ENCODE data around the gene SPACA9.

SPACA9 gene

GRCh38 chr9:132857031-132857430 lies 21.7 kb upstream of the SPACA9 start:
- H3K36me3 Mint-ChIP-seq, result no peaks in the 10 kb centered on the region
- no peaks in the 10 kb centered on the region for H3K4me1 Mint-ChIP-seq
- H3K27me3 Mint-ChIP-seq, result no peaks in the 10 kb centered on the region
- no peaks in the 10 kb centered on the region for H3K9me3 Mint-ChIP-seq
- no peak overlapping the region for H3K4me3 Mint-ChIP-seq
- no peak overlapping the region for H3K27ac Mint-ChIP-seq

- no peak overlapping the region for H3K4me3 Mint-ChIP-seq
- no peaks in the 10 kb centered on the region for H3K36me3 Mint-ChIP-seq
- no peaks in the 10 kb centered on the region for H3K27me3 Mint-ChIP-seq
- no peaks in the 10 kb centered on the region for H3K9me3 Mint-ChIP-seq
- no peak overlapping the region for H3K27ac Mint-ChIP-seq
- H3K4me1 Mint-ChIP-seq, result no peaks in the 10 kb centered on the region
These were observed 20.9 kb upstream of the SPACA9 start for GRCh38 chr9:132857616-132858342.

GRCh38 chr9:132858751-132859150 lies 19.9 kb upstream of the SPACA9 start:
- no peaks in the 10 kb centered on the region for H3K4me1 Mint-ChIP-seq
- no peaks in the 10 kb centered on the region for H3K27me3 Mint-ChIP-seq
- no peaks in the 10 kb centered on the region for H3K9me3 Mint-ChIP-seq
- H3K27ac Mint-ChIP-seq, result no peak overlapping the region
- no peaks in the 10 kb centered on the region for H3K36me3 Mint-ChIP-seq
- H3K4me3 Mint-ChIP-seq, result no peak overlapping the region

DNA sequence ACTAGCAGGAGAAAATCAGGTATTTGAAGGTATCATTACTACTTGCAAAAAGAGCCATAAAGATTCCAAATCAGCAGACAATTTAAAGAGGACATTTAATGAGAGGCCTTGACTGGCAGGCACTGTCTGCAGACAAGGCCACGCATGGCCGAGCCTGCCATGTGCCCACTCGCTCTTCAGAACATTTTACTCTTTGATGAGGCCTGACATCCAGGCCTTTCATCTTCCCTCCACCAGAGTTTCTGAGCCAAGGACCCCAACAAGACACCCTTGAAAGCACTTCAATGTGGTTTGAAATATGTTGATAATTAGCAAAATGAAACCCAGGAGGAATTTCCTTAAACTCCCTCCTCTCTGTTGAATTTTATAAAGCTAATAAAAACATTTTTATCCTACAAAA lies 17.0 kb upstream of the SPACA9 start:
- Mint-ChIP-seq H3K27me3 (no peaks in the 10 kb centered on the region), H3K27ac (peak overlapping the region; percentile 30), H3K4me3 (no peak overlapping the region), H3K36me3 (no peaks in the 10 kb centered on the region), H3K4me1 (no peaks in the 10 kb centered on the region), H3K9me3 (no peaks in the 10 kb centered on the region)

DNA sequence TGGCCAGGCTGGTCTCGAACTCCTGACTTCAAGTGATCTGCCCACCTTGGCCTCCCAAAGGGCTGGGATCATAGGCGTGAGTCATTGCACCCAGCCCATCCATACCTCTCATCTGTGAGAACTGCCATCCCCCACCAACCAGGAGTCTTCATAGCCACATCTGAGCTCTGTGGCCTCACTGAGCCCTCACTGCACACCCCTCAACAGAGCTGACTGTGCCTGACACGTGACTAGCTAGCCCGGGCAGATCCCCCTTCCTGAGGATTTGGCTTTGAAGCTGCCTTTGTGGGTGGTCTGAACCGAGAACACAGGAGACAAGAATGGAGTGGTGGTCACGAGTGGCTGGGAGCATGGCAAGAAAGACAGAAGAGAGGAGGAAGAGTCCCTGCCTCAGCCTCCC lies 16.2 kb upstream of the SPACA9 start:
- H3K4me1 Mint-ChIP-seq, result no peaks in the 10 kb centered on the region
- no peaks in the 10 kb centered on the region for H3K9me3 Mint-ChIP-seq
- H3K27me3 Mint-ChIP-seq, result no peaks in the 10 kb centered on the region
- H3K4me3 Mint-ChIP-seq, result no peak overlapping the region
- H3K36me3 Mint-ChIP-seq, result no peaks in the 10 kb centered on the region
- no peak overlapping the region for H3K27ac Mint-ChIP-seq

DNA sequence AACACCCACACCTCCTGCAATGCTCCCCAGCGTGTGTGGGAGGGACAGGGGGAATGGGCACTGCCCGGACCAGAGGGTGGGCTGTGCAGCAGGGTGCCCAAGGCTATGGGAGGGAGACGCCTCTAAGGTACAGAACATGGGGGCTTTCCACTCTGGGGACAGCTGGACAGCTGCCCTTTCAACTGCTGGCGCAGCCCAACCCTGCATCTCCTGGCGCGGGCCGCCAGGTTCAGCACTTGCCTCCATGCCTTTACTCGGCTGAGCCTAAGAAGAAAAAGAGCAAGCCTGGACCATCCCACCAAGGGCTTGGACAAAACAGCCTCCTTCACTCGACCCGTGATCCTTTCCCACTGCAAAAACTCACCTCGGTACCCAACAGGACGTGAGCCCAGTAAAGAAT lies 15.6 kb upstream of the SPACA9 start:
- Mint-ChIP-seq H3K27ac (no peak overlapping the region), H3K27me3 (no peaks in the 10 kb centered on the region), H3K4me1 (no peaks in the 10 kb centered on the region), H3K4me3 (no peak overlapping the region), H3K36me3 (no peaks in the 10 kb centered on the region), H3K9me3 (no peaks in the 10 kb centered on the region)

DNA sequence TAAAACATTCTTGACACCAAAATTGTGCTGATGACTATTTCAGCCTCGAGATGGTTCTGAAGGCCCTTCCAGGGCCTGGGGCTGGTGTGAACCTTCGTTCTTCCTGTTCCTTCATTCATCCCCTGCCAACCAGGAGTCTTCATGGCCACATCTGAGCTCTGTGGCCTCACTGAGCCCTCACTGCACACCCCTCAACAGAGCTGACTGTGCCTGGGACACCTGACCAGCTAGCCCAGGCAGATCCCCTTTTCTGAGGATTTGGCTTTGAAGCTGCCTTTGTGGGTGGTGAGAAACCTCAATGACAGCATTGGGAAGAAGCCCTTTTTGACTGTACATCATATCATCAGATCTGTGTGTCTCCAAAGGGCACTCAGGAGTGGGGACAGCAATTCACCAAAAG lies 14.4 kb upstream of the SPACA9 start:
- Mint-ChIP-seq H3K9me3 (no peaks in the 10 kb centered on the region), H3K27ac (no peak overlapping the region), H3K4me1 (no peaks in the 10 kb centered on the region), H3K4me3 (no peak overlapping the region), H3K36me3 (no peaks in the 10 kb centered on the region), H3K27me3 (no peaks in the 10 kb centered on the region)

DNA sequence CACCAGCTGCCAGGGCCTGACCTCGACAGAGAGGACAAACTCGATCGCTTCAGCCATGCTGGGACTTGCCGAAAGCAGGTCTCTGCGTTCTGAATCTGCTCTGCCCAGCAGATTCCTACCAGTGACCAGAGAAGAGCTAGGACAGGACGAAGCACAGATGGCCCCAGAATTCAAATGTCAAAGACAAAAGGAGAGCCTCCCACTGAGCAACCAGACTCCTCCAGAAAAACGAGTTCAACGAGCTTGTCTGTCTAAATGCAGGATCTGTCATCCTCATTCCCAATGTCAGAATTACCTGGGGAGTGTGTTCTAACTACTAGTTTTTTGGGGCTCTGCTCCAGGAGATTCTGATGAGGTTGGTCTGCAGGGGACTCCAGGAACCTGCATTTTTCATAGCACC lies 14.0 kb upstream of the SPACA9 start:
- Mint-ChIP-seq H3K27me3 (no peaks in the 10 kb centered on the region), H3K9me3 (no peaks in the 10 kb centered on the region), H3K4me1 (no peaks in the 10 kb centered on the region), H3K36me3 (no peaks in the 10 kb centered on the region), H3K27ac (no peak overlapping the region), H3K4me3 (no peak overlapping the region)

DNA sequence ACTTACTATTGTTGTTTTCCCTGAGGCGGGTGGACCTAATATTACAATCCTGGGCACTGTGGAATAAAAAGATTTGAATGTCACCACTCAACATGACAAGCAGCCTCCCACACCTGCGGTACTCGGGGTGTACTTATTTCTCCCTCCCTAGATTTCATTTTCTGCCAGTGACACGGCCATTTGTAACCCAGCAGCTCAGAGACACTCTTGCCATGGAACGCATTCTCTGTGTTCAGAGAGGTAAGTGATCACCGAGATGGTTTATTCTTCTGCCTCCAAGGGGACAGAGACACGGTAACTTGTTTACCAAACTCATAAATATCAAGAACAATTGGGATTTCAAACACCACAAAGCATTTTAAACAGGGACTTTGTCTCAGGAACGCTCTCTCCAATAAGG lies 11.8 kb upstream of the SPACA9 start:
- H3K9me3 Mint-ChIP-seq, result no peaks in the 10 kb centered on the region
- no peaks in the 10 kb centered on the region for H3K4me1 Mint-ChIP-seq
- H3K4me3 Mint-ChIP-seq, result no peak overlapping the region
- no peak overlapping the region for H3K27ac Mint-ChIP-seq
- no peaks in the 10 kb centered on the region for H3K36me3 Mint-ChIP-seq
- H3K27me3 Mint-ChIP-seq, result no peaks in the 10 kb centered on the region

GRCh38 chr9:132869266-132869665 lies 9.4 kb upstream of the SPACA9 start:
- Mint-ChIP-seq H3K36me3 (no peaks in the 10 kb centered on the region), H3K27me3 (no peaks in the 10 kb centered on the region), H3K9me3 (no peaks in the 10 kb centered on the region), H3K27ac (no peak overlapping the region), H3K4me1 (no peaks in the 10 kb centered on the region), H3K4me3 (no peak overlapping the region)

- no peak overlapping the region for H3K27ac Mint-ChIP-seq
- H3K36me3 Mint-ChIP-seq, result no peaks in the 10 kb centered on the region
- no peaks in the 10 kb centered on the region for H3K4me1 Mint-ChIP-seq
- peak overlapping the region; percentile 8 for H3K4me3 Mint-ChIP-seq
- H3K27me3 Mint-ChIP-seq, result no peaks in the 10 kb centered on the region
- H3K9me3 Mint-ChIP-seq, result no peaks in the 10 kb centered on the region
These were observed 5.3 kb upstream of the SPACA9 start for GRCh38 chr9:132873403-132873802.

- Mint-ChIP-seq H3K4me3 (no peak overlapping the region), H3K9me3 (no peaks in the 10 kb centered on the region), H3K36me3 (no peaks in the 10 kb centered on the region), H3K4me1 (peaks cover 4% of the 10 kb centered on the region), H3K27me3 (no peaks in the 10 kb centered on the region), H3K27ac (no peak overlapping the region)
These were observed 3.5 kb upstream of the SPACA9 start for GRCh38 chr9:132875159-132875558.

DNA sequence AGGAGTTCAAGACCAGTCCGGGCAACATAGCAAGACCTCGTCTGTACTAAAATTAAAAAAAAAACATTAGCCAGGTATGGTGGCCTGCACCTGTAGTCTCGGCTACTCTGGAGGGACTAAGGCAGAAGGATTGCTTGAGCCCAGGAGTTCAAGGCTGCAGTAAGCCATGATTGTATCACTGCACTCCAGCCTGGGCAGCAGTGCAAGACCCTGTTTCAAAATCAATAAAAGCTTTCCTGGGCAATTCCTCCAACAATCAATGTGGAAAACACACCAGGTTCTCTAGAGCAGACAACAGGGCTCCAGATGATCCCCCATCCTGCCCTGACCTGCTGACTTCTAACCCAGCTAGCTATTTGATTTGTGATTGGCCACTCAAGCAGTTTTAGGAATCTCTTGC lies 1.8 kb upstream of the SPACA9 start:
- Mint-ChIP-seq H3K4me1 (peaks cover 4% of the 10 kb centered on the region), H3K9me3 (no peaks in the 10 kb centered on the region), H3K4me3 (peak overlapping the region; percentile 82), H3K36me3 (no peaks in the 10 kb centered on the region), H3K27ac (no peak overlapping the region), H3K27me3 (no peaks in the 10 kb centered on the region)

- Mint-ChIP-seq H3K4me1 (peaks cover 4% of the 10 kb centered on the region), H3K4me3 (peak overlapping the region; percentile 82), H3K36me3 (no peaks in the 10 kb centered on the region)
These were observed 1.3 kb upstream of the SPACA9 start for GRCh38 chr9:132877458-132877823.

DNA sequence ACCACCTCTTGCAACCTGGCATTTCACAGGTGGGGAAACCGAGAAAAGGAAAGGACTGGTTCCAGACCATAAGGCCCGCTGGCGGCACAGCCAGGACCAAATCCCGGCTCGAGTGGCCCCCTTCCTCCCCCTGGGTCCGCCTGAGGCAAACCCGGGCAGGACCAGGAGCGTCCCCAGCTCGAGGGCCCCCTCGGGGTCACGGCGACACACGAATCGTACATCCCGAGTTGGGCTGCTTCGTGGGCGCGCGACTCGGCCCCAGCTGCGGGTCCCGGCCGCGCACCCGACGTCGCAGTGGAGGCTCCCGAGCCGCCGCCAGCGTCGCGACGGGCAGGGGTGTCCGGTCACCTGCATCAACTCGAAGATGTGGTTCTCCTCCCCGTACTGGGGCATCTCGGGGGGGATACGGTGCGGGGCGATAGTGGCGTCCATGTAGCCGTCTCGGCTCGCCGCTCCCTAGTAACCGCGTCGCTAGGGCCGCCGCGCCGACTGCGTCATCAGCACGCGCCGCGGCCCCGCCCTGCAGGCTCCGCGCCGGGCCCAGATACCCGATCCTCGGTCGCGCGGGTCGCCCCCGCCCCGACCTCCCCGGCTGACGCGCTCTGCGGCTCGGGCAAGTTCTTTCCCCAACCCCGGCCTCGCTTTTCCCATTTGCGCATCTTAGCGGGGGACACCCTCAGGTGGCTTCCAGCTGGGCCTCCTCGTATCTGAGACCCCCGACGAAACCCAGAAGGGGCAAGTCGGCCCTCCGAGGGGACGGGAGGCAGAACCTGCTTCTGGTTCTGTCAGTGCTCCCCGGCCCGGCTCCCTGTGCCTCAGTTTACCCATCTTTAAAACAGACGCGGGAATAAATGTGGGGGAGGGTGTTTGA lies 639 bp upstream of the SPACA9 start, which contains the start of gene AK8:
Gene AK8, minus strand, starts transcription at position 461 of the 871 bp plus-strand sequence. Its CDS starts 29 bp downstream, at position 432.
- H3K36me3 Mint-ChIP-seq, result no peaks in the 10 kb centered on the region
- no peaks in the 10 kb centered on the region for H3K9me3 Mint-ChIP-seq
- peaks cover 4% of the 10 kb centered on the region for H3K4me1 Mint-ChIP-seq
- peak within 1 kb of the TSS; percentile 86 for H3K27ac Mint-ChIP-seq
- H3K4me3 Mint-ChIP-seq, result peak within 1 kb of the TSS; percentile 83
- no peaks in the 10 kb centered on the region for H3K27me3 Mint-ChIP-seq

More at GRCh38 chr9:132877458-132877823, 1.3 kb upstream of the SPACA9 start:
- Mint-ChIP-seq H3K27ac (peak overlapping the region; percentile 79), H3K27me3 (no peaks in the 10 kb centered on the region), H3K9me3 (no peaks in the 10 kb centered on the region)
